HG02763 (cell line): ENCODE measurements around the gene ZBTB47.

Experiments used
- ATAC-seq: cut with Tn5 transposase; IDR thresholded peaks from one replicate; pipeline ENCODE4 v1.9.1; 2021; ENCODE audit warnings: mild to moderate bottlenecking, moderate library complexity; ENCODE audit not compliant: unreplicated experiment

Gene ZBTB47

GRCh38 chr3:42653560-42654330 lies at the start of gene ZBTB47:
Gene ZBTB47 (plus strand): TSS chr3:42653697. CDS start chr3:42658356, 4,659 bp downstream.
- no peak for ATAC-seq

- ATAC-seq, result no peak
Observed at GRCh38 chr3:42605546-42606173, 47.8 kb upstream of the ZBTB47 start.

DNA sequence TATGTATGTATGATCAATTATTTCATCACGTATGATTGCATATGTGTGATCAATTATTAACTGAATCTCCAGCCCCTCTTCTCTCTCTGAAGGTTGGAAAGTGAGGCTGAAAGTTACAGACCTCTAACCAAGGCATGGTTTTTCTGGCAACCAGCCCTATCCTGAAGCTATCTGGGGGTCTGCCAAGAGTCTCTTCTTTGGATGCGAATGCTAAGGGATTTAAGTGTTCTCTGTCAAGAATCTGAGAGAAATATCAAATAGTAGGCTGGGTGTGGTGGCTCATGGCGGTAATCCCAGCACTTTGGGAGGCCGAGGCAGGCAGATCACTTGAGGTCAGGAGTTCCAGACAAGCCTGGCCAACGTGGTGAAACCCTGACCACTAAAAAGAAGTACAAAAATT lies 44.9 kb upstream of the ZBTB47 start:
- ATAC-seq, result no peak

- ATAC-seq, result no peak
Observed at GRCh38 chr3:42610976-42611375, 42.5 kb upstream of the ZBTB47 start.

GRCh38 chr3:42612217-42612616 lies 41.3 kb upstream of the ZBTB47 start:
- ATAC-seq, result no peak

DNA sequence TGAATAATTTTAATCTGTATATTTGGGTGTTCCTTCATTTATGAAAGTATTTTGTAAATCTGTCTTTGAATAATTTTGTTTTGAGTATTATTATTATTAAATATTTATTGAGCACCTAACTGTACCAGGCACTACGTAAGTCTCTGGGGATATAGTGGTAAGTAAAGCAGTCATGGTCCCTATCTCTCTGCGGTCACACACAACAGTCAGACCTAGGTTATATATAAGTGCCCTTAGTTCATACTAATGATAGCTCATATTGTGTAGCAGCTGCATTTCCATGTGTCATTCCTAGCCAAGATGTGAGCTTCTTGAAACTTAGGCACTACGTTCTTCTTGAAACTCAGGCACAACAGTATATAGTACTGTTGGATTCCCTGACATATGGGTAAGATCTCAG lies 40.6 kb upstream of the ZBTB47 start:
- peak; percentile 57 for ATAC-seq

- no peak for ATAC-seq
Observed at GRCh38 chr3:42613462-42613861, 40.0 kb upstream of the ZBTB47 start.

DNA sequence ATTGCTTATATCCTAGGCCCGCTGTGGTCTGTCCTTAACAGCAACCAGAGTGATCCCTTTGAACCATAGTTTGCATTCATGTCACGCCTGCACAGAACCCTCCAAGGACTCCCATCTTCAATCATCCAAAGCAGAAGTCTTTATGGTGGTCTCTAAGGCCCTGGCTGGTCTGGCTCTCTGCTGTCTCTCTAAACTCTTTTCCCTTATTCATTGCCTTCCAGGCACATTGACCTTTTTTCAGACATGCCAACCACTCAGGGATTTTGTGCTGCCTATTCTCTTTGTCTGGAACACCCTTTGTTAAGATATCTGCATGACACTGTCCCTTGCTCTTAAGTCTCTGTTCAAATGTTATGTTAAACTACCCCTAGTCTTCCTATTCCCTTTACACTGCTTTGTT lies 21.9 kb upstream of the ZBTB47 start:
- ATAC-seq, result no peak

DNA sequence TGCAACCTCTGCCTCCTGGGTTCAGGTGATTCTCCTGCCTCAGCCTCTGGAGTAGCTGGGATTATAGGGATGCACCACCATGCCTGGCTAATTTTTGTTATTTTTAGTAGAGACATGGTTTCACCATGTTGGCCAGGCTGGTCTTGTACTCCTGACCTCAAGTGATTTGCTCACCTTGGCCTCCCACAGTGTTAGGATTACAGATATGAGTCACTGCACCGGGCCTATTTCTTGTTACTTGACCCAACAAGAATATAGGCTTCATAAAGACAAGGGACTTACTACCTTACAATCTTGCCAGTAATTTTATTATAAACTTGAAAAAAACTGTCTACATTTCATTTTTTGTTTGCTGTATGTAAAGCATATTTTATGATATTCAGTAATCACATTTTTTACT lies 21.4 kb upstream of the ZBTB47 start:
- no peak for ATAC-seq

DNA sequence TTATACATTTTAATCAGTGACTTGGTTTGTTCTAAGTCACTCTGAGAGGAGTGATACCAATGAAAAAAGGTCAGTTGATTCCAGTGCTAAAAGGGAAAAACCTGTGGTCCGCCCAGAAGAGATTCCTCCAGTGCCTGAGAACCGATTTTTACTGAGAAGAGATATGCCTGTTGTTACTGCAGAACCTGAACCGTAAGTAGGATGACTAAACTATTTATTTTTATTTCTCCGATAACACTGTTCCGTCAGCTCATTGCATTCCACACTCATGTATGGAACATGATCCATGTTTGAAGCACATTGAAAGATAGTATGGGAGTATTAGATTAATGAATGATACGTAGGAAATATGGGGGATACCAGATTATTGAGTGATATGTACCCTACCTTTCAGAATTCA lies 20.0 kb upstream of the ZBTB47 start:
- no peak for ATAC-seq

- ATAC-seq, result no peak
Observed at GRCh38 chr3:42635111-42635510, 18.4 kb upstream of the ZBTB47 start.

DNA sequence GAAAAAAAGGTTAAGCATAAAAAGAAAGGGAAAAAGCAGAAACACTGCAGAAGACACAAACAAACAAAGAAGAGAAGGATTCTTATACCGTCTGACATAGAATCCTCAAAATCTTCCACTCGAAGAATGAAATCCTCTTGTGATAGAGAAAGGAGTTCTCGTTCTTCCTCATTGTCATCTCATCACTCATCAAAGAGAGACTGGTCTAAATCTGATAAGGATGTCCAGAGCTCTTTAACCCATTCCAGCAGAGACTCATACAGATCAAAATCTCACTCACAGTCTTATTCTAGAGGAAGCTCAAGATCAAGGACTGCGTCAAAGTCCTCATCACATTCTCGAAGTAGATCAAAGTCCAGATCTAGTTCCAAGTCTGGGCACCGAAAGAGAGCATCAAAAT lies 16.5 kb upstream of the ZBTB47 start:
- no peak for ATAC-seq

GRCh38 chr3:42638339-42638842 lies 15.1 kb upstream of the ZBTB47 start:
- ATAC-seq, result peak; percentile 43

DNA sequence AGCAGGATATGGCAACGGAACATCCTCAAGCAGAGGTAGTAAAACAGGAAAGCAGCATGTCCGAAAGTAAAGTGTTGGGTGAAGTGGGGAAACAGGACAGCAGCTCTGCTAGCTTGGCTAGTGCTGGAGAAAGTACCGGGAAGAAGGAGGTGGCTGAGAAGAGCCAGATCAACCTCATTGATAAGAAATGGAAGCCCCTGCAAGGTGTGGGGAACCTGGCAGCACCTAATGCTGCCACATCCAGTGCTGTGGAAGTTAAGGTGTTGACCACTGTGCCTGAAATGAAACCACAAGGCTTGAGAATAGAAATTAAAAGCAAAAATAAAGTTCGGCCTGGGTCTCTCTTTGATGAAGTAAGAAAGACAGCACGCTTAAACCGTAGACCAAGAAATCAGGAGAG lies 14.3 kb upstream of the ZBTB47 start:
- ATAC-seq, result no peak

GRCh38 chr3:42640129-42640528 lies 13.4 kb upstream of the ZBTB47 start:
- ATAC-seq, result no peak

GRCh38 chr3:42640771-42641370 lies 12.6 kb upstream of the ZBTB47 start:
- ATAC-seq, result no peak

DNA sequence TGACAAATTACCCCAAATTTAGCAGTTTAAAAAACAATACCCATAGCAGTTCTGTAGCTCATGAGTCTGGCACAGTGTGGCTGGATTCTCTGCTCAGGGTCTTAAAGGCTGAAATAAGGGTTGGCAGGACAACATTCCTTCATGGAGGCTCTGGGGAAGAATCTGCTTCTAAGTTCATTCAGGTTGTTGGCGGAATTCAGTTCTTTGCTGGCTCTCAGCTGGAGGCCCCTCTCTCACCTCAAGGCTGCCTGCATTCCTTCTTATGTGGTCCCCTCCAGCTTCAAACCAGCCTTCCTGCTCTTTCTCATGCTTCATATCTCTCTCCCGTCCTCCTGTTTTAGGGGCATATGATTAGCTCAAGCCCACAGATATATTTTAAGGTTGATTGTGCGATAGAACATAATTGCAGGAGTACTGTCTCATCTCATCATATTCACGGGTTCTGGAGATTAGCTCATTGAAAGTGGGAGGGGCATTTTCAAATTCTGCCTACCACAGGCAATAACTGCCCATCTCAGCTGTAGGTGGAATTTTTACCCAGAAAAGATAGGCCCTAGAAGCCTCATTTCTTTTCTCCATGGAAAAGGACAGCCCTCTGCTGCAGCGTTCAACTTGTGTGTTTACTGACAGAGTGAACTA lies 5.6 kb upstream of the ZBTB47 start:
- ATAC-seq, result no peak

DNA sequence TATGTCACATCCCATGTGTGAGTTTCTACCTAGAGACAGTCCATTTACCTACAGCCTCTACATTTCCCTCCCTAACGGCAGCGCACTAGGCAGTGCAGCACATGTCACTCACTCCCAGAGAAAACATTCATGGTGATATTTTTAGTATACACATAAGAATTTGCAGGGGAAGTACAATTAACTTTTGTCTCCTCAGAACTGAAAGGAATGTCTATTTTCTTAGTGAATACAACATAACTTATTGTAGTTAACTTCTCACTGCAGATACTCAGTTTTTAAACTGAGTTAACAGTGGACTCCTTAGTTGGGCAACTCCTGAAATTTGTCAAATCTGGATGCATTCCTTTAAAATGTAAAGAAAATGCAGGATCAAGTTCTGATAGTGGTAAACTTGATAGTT lies 4.5 kb upstream of the ZBTB47 start:
- no peak for ATAC-seq

GRCh38 chr3:42649783-42650182 lies 3.7 kb upstream of the ZBTB47 start:
- ATAC-seq, result no peak

DNA sequence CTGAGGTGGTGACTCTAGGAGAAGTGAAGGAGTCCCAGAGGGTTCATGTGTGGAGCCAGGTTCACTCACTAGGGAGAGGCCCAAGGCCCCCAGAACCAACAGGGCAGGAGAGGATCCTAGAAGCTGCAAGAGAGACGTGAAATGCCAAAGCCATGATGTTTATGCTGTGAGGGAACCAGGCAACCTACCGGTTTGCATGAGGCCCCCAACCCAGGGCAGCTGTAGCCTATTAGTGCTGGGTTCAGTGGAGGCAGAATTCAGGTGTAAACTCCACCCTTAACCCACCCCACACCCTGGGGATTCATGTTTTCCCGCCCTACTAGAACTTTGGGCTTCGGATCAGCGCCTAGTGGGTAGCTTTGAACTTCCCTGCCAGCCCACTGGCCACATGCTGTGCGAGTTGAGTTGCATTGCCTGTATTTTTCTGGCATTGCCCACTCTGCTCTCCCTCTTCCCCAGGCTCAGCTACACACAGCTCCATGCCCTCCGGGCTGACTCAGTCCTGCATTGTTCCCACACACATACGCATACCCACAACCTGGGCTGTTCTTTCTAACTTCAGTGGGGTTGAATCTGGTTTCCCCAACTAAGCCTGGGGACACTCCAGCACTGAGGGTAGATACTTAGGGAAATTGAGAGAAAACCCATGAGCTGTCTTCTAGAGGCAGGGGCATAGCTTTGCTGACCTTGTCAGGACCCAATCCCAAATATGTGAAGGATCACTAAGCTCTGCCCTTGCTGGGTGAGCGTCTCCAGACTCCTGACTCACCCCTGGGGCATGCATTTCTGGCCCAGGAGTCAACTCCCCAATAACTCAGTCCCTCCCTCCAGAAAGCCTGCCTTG lies 2.0 kb upstream of the ZBTB47 start:
- ATAC-seq, result no peak

DNA sequence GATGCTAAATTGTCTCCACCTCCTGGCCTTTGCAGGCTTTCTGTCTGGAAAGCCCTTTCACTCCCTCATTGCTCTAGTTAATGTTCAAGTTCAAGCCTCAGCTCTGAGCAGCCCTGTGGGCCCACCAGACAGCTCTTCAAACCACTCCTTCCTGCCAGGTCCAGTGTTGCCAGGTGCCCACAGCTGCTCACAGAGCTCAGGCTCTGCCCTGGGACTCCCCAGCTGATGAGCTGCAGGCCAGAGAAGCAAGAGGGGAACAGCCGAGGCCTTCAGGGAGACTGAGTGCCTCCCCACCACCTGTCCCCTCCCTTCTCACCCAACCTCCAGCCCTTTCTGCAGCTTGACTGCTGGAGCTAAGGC lies 1.3 kb upstream of the ZBTB47 start:
- no peak for ATAC-seq
